Measurements from ENCODE around the gene NOTUM.
"Not testable (repeated sequence)": the region's sequence is repeated elsewhere in the genome, so short reads cannot be mapped to it uniquely, and the experiment has no call there.

Gene NOTUM

DNA sequence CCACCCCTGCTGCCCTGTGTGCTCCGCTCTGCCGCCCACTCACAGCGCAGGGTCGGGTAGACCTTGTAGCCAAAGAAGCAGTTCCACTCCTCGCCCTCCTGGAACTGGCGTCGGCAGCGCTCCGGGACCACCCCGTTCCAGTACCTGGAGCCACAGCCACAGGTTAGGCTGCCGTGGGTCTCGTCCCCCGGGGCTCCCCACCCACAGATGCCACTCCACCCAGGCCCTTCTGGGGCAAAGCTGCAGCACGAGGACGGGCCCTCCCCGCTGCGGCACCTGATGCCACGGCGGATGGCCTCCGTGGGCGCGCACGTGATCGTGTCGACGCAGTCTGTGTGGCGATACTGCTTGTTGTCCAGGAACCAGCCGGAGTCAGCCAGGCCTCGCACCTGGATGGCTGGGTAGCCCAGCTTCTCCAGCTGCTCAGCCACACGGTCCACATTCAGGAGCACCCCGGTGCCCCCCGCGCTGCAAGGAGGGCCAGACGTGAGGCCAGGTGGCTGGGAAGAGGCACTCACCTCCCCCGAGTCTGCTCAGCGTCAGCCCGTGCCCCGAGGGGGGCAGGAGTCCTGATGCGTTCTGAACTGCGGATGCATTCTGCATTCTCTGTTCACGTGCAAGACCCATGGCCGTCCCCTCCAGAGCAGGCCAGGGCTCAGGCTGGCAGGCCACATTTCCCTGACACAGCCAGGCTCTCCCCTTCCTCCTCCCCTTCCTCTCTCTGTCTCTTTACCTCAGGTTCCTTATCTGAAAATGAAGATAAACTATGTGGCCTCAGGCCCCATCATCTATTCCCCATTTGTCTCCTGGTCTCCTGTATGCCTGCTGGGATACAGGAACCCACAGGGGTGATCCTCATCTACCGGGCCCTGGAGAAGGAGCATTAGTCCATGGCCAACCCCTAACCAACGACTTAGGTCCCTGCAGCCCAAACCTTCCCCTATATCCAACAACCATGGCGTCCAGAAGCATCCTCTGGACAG lies 4.1 kb downstream of the NOTUM start:
- DNase-seq, result no peak

- no peak for DNase-seq
These were observed 5.0 kb downstream of the NOTUM start for GRCh38 chr17:81955756-81956544.

DNA sequence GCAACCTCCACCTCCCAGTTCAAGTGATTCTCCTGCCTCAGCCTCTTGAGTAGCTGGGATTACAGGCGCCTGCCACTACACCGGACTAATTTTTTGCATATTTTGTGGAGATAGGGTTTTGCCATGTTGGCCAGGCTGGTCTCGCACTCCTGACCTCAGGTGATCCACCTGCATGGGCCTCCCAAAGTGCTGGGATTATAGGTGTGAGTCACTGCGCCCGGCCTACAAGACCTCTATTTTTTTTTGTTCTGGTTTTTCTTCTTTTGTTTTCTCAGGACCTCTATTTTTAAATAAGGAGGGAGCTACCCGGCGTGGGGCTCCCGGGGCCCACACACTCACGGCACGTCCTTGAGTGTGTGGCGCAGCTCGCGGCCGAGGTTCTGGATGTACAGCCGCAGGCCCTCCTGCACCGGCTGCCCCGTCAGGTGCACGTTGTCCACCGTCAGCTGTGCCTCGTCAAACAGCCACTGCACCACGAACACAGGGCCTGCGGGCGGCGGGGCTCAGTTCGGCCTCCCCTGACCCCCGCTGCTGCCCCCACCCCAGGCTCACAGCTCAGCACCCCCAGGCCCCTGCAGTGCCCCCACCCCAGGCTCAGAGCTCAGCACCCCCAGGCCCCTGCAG lies 5.8 kb downstream of the NOTUM start:
- DNase-seq, result no peak

- no peak for DNase-seq
These were observed 6.6 kb downstream of the NOTUM start for GRCh38 chr17:81954131-81955057.

DNA sequence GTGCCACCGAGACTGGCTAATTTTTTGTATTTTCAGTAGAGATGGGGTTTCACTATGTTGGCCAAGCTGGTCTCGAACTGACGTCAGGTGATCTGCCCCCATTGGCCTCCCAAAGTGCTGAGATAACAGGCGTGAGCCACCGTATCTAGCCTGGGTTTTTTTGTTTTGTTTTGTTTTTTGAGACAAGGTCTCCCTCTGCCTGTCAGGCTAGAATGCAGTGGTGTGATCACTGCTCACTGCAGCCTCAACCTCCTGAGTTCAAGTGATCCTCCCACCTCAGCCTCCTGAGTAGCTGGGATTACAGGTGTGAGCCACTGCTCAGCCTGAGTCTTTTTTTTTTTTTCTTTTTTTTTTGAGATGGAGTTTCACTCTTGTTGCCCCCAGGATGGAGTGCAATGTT lies 7.5 kb downstream of the NOTUM start:
- DNase-seq, result not testable (repeated sequence)

DNA sequence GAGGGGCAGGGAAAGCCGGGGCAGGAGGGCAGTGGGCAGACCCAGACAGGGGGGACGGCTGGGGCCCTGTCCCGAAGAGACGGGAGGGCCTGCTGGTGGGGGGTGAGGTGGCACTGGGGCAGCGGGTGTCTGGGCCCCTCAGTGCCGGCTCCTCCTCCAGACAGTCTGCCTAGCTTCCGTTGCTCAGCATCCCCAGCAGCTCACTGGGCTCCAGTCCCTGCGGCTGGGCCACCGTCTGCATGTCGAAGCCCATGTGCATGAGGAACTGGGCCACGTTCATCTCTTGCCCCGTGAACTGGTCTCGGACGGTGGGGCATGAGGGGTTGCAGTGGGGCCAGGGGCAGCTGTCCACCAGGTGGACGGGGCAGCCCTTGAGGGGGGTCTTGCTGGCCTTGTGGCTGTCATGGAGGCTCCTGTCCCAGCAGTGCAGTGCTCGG lies 8.2 kb downstream of the NOTUM start:
- DNase-seq, result no peak

DNA sequence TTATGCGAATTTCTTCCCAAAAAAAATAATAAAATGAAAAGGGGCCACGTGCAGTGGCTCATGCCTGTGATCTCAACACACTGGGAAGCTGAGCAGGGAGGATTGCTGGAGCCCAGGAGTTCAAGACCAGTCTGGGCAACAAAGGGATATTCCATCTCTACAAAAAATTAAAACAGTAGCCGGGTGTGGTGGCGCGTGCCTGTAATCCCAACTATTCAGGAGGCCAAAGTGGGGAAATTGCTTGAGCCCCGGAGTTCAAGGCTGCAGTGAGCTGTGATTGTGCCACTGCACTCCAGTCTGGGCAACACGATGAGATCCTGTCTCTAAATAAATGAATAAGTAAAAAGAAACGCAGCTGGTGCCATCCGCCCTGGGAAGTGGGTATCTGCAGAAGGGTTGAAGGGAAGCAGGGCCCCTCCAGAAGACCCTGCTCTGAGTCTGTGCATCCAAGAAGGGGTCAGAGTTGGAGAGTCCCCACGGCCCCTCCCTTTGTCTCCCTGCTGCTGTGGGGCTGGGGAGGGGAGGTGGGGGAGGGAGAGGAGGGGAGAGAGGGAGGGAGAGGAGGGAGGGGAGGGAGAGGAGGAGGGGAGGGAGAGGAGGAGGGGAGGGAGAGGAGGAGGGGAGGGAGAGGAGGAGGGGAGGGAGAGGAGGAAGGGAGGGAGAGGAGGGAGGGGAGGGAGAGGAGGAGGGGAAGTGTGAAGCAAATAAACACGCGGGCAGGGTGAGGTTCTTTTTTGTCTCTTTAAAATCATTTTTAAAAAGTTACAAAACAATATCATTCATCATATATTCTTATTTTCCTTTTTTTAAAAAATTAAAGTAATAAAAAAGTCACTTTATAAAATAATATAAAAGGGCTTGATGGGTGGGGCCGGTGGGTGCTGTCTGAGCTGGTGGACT lies 9.0 kb downstream of the NOTUM start:
- DNase-seq, result no peak

DNA sequence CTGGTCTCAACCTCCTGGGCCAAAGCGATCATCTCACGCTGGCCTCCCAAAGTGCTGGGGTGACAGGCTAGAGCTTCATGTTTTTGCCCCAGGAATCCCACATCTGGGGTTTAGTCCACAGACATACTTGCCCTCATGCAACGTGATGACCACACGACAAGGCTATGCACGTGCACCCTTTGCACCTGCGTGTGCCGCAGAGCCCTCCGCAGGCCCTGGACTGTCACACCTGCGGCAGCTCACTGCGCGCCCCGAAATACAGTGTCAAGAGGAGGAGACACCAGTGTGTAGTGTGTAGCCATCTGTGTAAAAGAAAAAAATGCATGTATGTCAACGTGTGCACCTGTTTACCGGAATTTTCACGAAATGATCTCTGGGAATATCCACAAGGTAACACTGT lies 10.5 kb downstream of the NOTUM start:
- no peak for DNase-seq

GRCh38 chr17:81948635-81949378 lies 12.2 kb downstream of the NOTUM start:
- no peak for DNase-seq

DNA sequence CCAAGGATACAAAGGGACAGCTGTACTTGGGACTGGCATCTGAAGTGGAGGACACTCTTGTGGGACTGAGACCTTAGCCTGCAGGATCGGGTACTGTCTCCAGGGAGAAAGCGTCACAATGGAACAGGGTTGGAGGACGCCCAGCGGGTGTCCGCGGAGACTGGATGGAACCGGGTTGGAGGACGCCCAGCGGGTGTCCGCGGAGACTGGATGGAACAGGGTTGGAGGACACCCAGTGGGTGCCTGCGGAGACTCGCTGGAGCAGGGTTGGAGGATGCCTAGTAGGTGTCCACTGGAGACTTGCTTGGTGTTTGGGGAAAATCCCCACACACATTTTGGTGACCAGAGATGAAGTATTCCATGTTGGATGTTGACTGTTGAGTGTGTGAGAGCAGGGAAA lies 13.8 kb downstream of the NOTUM start, which contains the start of gene MYADML2:
MYADML2 (minus strand) TSS at position 45 of the 400 bp plus-strand sequence. CDS start 5,492 bp downstream, outside the sequence.
- no peak for DNase-seq

GRCh38 chr17:81944858-81945257 lies 16.1 kb downstream of the NOTUM start:
- DNase-seq, result no peak

- no peak for DNase-seq
These were observed 18.8 kb downstream of the NOTUM start for GRCh38 chr17:81942167-81942553.

- no peak for DNase-seq
These were observed 19.4 kb downstream of the NOTUM start for GRCh38 chr17:81941484-81942166.

- no peak for DNase-seq
These were observed 20.2 kb downstream of the NOTUM start for GRCh38 chr17:81940538-81941483.

- no peak for DNase-seq
These were observed 21.1 kb downstream of the NOTUM start for GRCh38 chr17:81939881-81940385.

DNA sequence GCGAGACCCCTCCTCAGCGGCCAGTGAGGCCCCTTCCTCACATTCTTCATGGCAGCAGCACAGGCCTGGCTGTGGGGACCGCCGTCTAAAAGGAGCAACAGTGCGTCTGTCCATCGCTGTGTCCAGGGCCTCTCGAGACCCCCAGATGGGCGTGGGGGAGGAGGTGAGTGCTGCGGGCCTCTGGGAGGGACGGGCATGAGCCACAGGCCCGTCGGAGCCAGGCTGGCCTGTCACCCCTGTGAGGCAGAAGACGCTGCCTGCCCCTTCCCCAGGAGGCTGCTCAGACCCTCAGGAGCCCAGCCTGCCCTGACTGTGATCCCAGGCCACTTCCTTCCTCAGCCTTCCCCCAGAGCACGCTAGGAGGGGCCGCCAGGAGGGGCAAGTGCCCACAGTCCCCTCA lies 21.8 kb downstream of the NOTUM start:
- no peak for DNase-seq

DNA sequence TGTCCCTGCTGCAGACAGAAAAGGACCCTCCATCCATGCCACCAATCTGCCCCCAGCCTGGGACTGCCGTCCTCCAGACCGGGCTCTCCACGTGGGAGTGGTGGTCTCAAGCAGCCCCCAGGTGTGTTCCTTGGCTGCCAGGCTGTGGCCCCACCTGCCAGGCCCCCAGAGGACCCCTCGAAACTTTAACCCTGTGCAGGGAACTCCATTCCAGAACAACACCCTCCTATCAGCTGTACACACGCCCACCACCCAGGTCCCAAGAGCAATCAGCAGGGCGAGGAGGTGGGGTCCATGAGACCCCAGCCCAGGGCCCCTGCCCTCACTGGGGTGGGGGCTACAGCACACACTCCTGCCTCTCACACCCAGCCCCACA lies 25.3 kb downstream of the NOTUM start:
- DNase-seq, result no peak
